Measurements from ENCODE around the gene KITLG. TPM values are rescaled to one million over a fixed set of nuclear protein-coding genes. Genes with fewer than 3 reads are reported as not detected.

The KITLG gene
- total and polyA plus RNA-seq, 7 experiments from 2014 or later: 0.05 to 0.24 TPM; not detected in 5

DNA sequence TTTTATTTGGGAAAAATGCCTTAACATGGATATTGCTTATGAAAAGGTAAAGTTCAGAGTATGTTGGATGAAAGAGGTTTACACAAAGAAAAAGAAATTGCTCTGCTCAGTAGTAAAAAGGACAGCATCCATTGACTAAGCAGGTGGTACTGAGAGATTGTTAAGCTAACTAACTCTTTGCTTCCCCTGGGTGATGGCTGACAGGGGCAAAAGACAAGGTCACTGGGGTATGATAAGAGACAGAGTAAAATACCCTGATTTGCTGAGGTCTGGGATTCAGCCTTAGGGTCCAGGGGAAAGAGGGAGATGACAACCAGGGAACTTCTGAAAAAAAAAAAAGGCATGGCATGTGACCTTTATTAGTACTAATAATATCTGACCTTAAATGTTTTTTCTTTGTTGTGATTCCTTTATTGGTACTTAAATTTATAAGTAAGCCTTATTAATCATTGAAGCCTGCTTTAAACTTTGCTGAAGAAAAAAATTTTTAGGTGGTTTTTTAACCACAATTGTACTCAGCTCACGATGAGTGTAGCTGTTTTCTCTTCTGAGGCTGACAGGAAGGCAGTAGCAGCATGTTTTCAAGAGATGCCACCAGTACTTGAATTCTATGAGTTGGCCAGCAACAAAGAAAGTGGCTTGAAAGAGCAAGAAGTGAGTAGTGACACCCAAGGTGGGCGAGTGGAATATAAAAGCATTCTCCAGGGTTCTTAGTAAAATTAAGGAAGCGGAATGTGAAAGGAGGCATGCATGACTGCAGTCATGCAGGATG lies 43.7 kb upstream of the KITLG start:
- ChIA-PET POLR2A (no interaction called here), CTCF (no interaction called here)
- ATAC-seq: no peak
- no peak overlapping the region for H3K27ac Mint-ChIP-seq
- no peaks in the 10 kb centered on the region for H3K27me3 Mint-ChIP-seq
- Histone ChIP-seq H3K4me3 (ENCODE audit: low read length) (no peak overlapping the region), H3K9me3 (ENCODE audit: control insufficient read depth in 2 of 3, low read length in 3 of 3) (no peaks in the 10 kb centered on the region), H3K27ac (ENCODE audit: low read depth, low read length) (no peak overlapping the region), H3K36me3 (ENCODE audit: control insufficient read depth in 2 of 3, insufficient read depth in 3 of 3, low read length in 3 of 3) (no peaks in the 10 kb centered on the region), H3K27me3 (ENCODE audit: control insufficient read depth in 2 of 2, insufficient read depth in 2 of 2, low read length in 2 of 2) (no peaks in the 10 kb centered on the region), H3K4me1 (ENCODE audit: control insufficient read depth in 2 of 2, insufficient read depth in 2 of 2, low read length in 2 of 2) (no peaks in the 10 kb centered on the region)
- intact Hi-C loops (cut with micrococcal nuclease): no loop called here
- H3K9me3 Mint-ChIP-seq: peaks cover 0 to 4% (median 0%) of the 10 kb centered on the region in 11 donors
- DNase-seq: no peak
- no peaks in the 10 kb centered on the region for H3K36me3 Mint-ChIP-seq
- no peak overlapping the region for H3K4me3 Mint-ChIP-seq
- peaks cover 0 to 1% (median 0%) of the 10 kb centered on the region in 7 donors for H3K4me1 Mint-ChIP-seq

DNA sequence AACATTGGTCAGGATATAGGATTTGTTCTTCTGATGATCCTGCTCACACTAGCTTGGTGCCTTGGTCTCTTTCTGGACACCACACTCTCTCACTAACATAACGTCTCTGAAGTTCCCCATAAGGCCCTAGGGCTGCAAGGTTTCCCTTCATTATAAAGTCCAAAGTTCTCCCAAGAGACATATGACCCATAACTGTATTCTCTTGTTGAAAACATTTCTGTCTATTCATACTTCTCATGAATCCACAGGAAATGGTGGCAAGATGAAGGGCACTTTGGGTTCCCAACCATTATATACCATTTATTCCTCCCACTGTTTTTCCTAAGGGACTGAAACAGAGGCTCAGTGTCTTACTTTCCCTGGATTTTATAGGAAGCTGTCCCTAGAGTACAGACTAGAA lies 37.1 kb upstream of the KITLG start:
- no peak overlapping the region for H3K4me3 ChIP-seq (ENCODE audit: low read length)
- H3K36me3 Mint-ChIP-seq: peaks cover 0 to 7% (median 0%) of the 10 kb centered on the region in 5 donors
- intact Hi-C loops (cut with micrococcal nuclease): no loop called here
- no peaks in the 10 kb centered on the region for H3K9me3 ChIP-seq (ENCODE audit: control insufficient read depth in 2 of 3, low read length in 3 of 3)
- no peaks in the 10 kb centered on the region for H3K4me1 ChIP-seq (ENCODE audit: control insufficient read depth in 2 of 2, insufficient read depth in 2 of 2, low read length in 2 of 2)
- H3K27me3 Mint-ChIP-seq: peaks cover 0 to 5% (median 0%) of the 10 kb centered on the region in 5 donors
- no peaks in the 10 kb centered on the region for H3K36me3 ChIP-seq (ENCODE audit: control insufficient read depth in 2 of 3, insufficient read depth in 3 of 3, low read length in 3 of 3)
- H3K27me3 ChIP-seq (ENCODE audit: control insufficient read depth in 2 of 2, insufficient read depth in 2 of 2, low read length in 2 of 2): no peaks in the 10 kb centered on the region
- CTCF ChIA-PET: no interaction called here
- DNase-seq (no peak), ATAC-seq (no peak)
- H3K27ac Mint-ChIP-seq: no peak overlapping the region
- H3K9me3 Mint-ChIP-seq: peaks cover 0 to 10% (median 0%) of the 10 kb centered on the region in 11 donors
- H3K4me3 Mint-ChIP-seq: no peak overlapping the region
- POLR2A ChIA-PET: no interaction called here
- H3K27ac ChIP-seq (ENCODE audit: low read depth, low read length): no peak overlapping the region
- H3K4me1 Mint-ChIP-seq: no peaks in the 10 kb centered on the region

DNA sequence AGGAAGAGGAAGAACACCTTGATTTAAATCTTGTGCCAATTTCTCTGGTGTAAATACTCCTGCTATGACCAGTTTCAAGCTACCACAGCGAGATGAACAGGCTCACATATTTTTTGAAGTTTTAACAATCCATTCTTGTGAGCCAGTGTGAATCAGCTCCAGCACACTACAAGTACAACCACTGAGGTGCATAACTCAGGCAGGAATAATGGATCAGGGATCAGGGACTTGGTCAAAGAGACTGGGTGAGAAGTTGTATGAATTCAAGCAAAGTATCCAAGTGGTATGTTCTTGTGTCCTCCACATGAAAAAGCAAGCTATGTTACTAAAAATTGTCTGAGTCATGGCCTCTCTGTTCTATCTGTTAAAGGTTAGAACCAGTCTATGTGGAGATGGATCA lies 35.2 kb upstream of the KITLG start:
- ChIA-PET CTCF (no interaction called here), POLR2A (no interaction called here)
- Mint-ChIP-seq H3K4me1 (no peaks in the 10 kb centered on the region), H3K27ac (no peak overlapping the region), H3K36me3 (peaks cover 0 to 7% (median 0%) of the 10 kb centered on the region in 5 donors), H3K27me3 (peaks cover 0 to 5% (median 0%) of the 10 kb centered on the region in 5 donors), H3K4me3 (no peak overlapping the region), H3K9me3 (peaks cover 0 to 12% (median 3%) of the 10 kb centered on the region in 11 donors)
- Histone ChIP-seq H3K4me1 (ENCODE audit: control insufficient read depth in 2 of 2, insufficient read depth in 2 of 2, low read length in 2 of 2) (no peaks in the 10 kb centered on the region), H3K27me3 (ENCODE audit: control insufficient read depth in 2 of 2, insufficient read depth in 2 of 2, low read length in 2 of 2) (no peaks in the 10 kb centered on the region), H3K36me3 (ENCODE audit: control insufficient read depth in 2 of 3, insufficient read depth in 3 of 3, low read length in 3 of 3) (no peaks in the 10 kb centered on the region), H3K9me3 (ENCODE audit: control insufficient read depth in 2 of 3, low read length in 3 of 3) (no peaks in the 10 kb centered on the region), H3K4me3 (ENCODE audit: low read length) (no peak overlapping the region), H3K27ac (ENCODE audit: low read depth, low read length) (no peak overlapping the region)
- no peak for DNase-seq
- no peak for ATAC-seq
- intact Hi-C loops (cut with micrococcal nuclease): no loop called here

DNA sequence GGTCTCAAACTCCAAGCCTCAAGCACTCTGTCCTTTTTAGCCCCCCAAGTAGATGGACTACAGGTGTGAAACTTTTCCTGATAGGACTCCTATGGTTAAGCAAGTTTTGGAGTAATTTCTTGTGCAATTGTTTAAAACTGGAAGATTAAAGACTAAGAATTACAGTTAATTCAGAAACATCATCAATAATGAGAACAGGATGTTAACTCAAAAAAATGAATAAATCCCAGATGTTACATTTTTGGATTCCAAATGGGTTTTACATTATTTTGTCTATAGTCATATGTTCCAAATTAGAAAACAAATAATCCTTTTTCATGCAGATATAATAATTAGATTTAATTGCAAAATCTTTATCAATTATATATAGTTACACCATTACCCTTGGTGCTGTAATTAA lies 24.4 kb upstream of the KITLG start:
- Histone ChIP-seq H3K4me3 (ENCODE audit: low read length) (no peak overlapping the region), H3K9me3 (ENCODE audit: control insufficient read depth in 2 of 3, low read length in 3 of 3) (no peaks in the 10 kb centered on the region), H3K4me1 (ENCODE audit: control insufficient read depth in 2 of 2, insufficient read depth in 2 of 2, low read length in 2 of 2) (no peaks in the 10 kb centered on the region), H3K27ac (ENCODE audit: low read depth, low read length) (no peak overlapping the region), H3K36me3 (ENCODE audit: control insufficient read depth in 2 of 3, insufficient read depth in 3 of 3, low read length in 3 of 3) (no peaks in the 10 kb centered on the region), H3K27me3 (ENCODE audit: control insufficient read depth in 2 of 2, insufficient read depth in 2 of 2, low read length in 2 of 2) (no peaks in the 10 kb centered on the region)
- no peaks in the 10 kb centered on the region for H3K4me1 Mint-ChIP-seq
- H3K4me3 Mint-ChIP-seq: no peak overlapping the region
- ATAC-seq: no peak
- POLR2A ChIA-PET: interaction anchor here (0.8 kb wide), 1 partner anchor 82 kb away, joined by 3 read pairs; no protein-coding TSS in a partner anchor
- no peak for DNase-seq
- intact Hi-C loops (cut with micrococcal nuclease): no loop called here
- peaks cover 0 to 6% (median 0%) of the 10 kb centered on the region in 5 donors for H3K36me3 Mint-ChIP-seq
- CTCF ChIA-PET: no interaction called here
- H3K27ac Mint-ChIP-seq: no peak overlapping the region
- H3K27me3 Mint-ChIP-seq: peaks cover 0 to 4% (median 0%) of the 10 kb centered on the region in 5 donors
- H3K9me3 Mint-ChIP-seq: peaks cover 3 to 32% (median 14%) of the 10 kb centered on the region in 11 donors

DNA sequence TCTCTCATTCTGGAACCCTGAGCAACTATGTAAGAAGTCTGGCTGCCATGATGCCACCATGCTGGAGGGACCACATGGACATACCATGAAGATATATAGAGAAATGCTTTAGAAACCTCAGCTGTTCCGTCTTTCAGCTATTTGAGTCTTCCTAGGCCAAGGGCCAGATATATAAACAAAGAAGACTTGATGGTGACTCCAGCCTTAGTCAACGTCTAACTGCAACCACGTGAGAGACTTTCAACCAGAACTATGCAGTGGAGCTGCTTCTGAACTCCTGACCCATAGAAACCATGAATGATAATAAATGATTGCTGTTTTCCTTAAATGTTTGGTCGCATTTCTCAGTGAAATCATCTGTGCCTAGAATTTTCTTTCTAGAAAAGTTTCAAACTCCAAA lies 20.0 kb upstream of the KITLG start:
- no peak overlapping the region for H3K27ac Mint-ChIP-seq
- POLR2A ChIA-PET: no interaction called here
- no peaks in the 10 kb centered on the region for H3K4me1 Mint-ChIP-seq
- H3K9me3 ChIP-seq (ENCODE audit: control insufficient read depth in 2 of 3, low read length in 3 of 3): no peaks in the 10 kb centered on the region
- H3K4me3 ChIP-seq (ENCODE audit: low read length): no peak overlapping the region
- no peaks in the 10 kb centered on the region for H3K36me3 Mint-ChIP-seq
- no peak overlapping the region for H3K27ac ChIP-seq (ENCODE audit: low read depth, low read length)
- ATAC-seq: no peak
- H3K27me3 Mint-ChIP-seq: no peaks in the 10 kb centered on the region
- H3K9me3 Mint-ChIP-seq: peaks cover 0 to 5% (median 0%) of the 10 kb centered on the region in 11 donors
- intact Hi-C loops (cut with micrococcal nuclease): no loop called here
- H3K4me3 Mint-ChIP-seq: no peak overlapping the region
- CTCF ChIA-PET: no interaction called here
- no peaks in the 10 kb centered on the region for H3K4me1 ChIP-seq (ENCODE audit: control insufficient read depth in 2 of 2, insufficient read depth in 2 of 2, low read length in 2 of 2)
- H3K27me3 ChIP-seq (ENCODE audit: control insufficient read depth in 2 of 2, insufficient read depth in 2 of 2, low read length in 2 of 2): no peaks in the 10 kb centered on the region
- DNase-seq: no peak
- H3K36me3 ChIP-seq (ENCODE audit: control insufficient read depth in 2 of 3, insufficient read depth in 3 of 3, low read length in 3 of 3): no peaks in the 10 kb centered on the region

DNA sequence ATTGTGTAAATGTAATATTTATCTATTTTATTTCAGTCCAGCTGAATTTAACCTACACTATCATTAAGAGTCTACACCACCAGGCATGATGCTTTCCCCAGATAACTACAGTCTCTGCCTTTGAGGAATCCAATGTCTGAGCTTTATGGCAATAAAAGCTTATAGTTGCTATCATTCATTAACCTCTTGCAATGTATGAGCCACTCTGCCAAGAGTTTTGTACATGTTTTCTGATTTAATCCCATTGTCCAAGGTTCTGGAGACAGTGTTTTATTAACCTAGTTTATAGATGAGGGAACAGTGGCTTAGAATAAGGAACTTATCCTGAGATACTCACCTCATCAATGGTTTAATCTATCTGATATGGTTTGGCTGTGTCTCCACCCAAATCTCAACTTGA lies 17.1 kb upstream of the KITLG start:
- Mint-ChIP-seq H3K4me3 (no peak overlapping the region), H3K27ac (no peak overlapping the region), H3K27me3 (no peaks in the 10 kb centered on the region), H3K4me1 (no peaks in the 10 kb centered on the region), H3K9me3 (peaks cover 0 to 3% (median 0%) of the 10 kb centered on the region in 11 donors), H3K36me3 (no peaks in the 10 kb centered on the region)
- Histone ChIP-seq H3K4me3 (ENCODE audit: low read length) (no peak overlapping the region), H3K4me1 (ENCODE audit: control insufficient read depth in 2 of 2, insufficient read depth in 2 of 2, low read length in 2 of 2) (no peaks in the 10 kb centered on the region), H3K36me3 (ENCODE audit: control insufficient read depth in 2 of 3, insufficient read depth in 3 of 3, low read length in 3 of 3) (no peaks in the 10 kb centered on the region), H3K27me3 (ENCODE audit: control insufficient read depth in 2 of 2, insufficient read depth in 2 of 2, low read length in 2 of 2) (no peaks in the 10 kb centered on the region), H3K27ac (ENCODE audit: low read depth, low read length) (no peak overlapping the region), H3K9me3 (ENCODE audit: control insufficient read depth in 2 of 3, low read length in 3 of 3) (no peaks in the 10 kb centered on the region)
- intact Hi-C loops (cut with micrococcal nuclease): no loop called here
- ChIA-PET POLR2A (no interaction called here), CTCF (interaction anchor here (0.5 kb wide), 1 partner anchor 35 kb away, joined by 3 read pairs; no protein-coding TSS in a partner anchor)
- no peak for ATAC-seq
- DNase-seq: no peak

DNA sequence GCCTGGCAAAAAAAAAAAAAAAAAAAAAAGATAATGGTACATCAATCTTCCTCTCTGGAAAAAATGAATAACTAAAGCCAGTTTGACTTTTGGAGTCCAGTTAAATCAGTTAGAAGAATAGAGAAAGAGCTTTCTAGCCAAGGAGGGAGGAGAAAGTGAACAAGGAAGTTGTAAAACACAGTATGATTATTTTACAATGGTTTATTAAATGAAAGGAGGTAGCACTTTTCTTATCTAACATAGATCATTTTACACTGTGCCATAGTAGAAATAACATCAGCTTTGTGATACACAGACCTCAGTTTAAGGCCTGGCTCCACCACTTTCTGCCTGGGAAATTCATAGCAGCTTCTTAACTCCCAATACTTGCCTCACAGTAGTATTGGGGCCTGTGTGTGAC lies 15.4 kb upstream of the KITLG start:
- no peaks in the 10 kb centered on the region for H3K36me3 Mint-ChIP-seq
- POLR2A ChIA-PET: no interaction called here
- no peaks in the 10 kb centered on the region for H3K9me3 ChIP-seq (ENCODE audit: control insufficient read depth in 2 of 3, low read length in 3 of 3)
- no peaks in the 10 kb centered on the region for H3K4me1 ChIP-seq (ENCODE audit: control insufficient read depth in 2 of 2, insufficient read depth in 2 of 2, low read length in 2 of 2)
- no peak overlapping the region for H3K4me3 ChIP-seq (ENCODE audit: low read length)
- no peaks in the 10 kb centered on the region for H3K27me3 Mint-ChIP-seq
- DNase-seq (no peak), ATAC-seq (no peak)
- H3K4me3 Mint-ChIP-seq: no peak overlapping the region
- H3K27ac Mint-ChIP-seq: no peak overlapping the region
- H3K4me1 Mint-ChIP-seq: no peaks in the 10 kb centered on the region
- H3K27me3 ChIP-seq (ENCODE audit: control insufficient read depth in 2 of 2, insufficient read depth in 2 of 2, low read length in 2 of 2): no peaks in the 10 kb centered on the region
- no peak overlapping the region for H3K27ac ChIP-seq (ENCODE audit: low read depth, low read length)
- peaks cover 0 to 3% (median 0%) of the 10 kb centered on the region in 11 donors for H3K9me3 Mint-ChIP-seq
- intact Hi-C loops (cut with micrococcal nuclease): no loop called here
- CTCF ChIA-PET: no interaction called here
- H3K36me3 ChIP-seq (ENCODE audit: control insufficient read depth in 2 of 3, insufficient read depth in 3 of 3, low read length in 3 of 3): no peaks in the 10 kb centered on the region
